ENCODE results near the gene CBY1. TPM values are rescaled to one million over a fixed set of nuclear protein-coding genes. Genes with fewer than 3 reads are reported as not detected.

The CBY1 gene
- total and polyA plus RNA-seq, 9 of the 15 experiments (the other 6 are each of a cell fraction or from before 2014, with no cell fraction given): 5.7 to 19.7 (median 10.8) TPM

DNA sequence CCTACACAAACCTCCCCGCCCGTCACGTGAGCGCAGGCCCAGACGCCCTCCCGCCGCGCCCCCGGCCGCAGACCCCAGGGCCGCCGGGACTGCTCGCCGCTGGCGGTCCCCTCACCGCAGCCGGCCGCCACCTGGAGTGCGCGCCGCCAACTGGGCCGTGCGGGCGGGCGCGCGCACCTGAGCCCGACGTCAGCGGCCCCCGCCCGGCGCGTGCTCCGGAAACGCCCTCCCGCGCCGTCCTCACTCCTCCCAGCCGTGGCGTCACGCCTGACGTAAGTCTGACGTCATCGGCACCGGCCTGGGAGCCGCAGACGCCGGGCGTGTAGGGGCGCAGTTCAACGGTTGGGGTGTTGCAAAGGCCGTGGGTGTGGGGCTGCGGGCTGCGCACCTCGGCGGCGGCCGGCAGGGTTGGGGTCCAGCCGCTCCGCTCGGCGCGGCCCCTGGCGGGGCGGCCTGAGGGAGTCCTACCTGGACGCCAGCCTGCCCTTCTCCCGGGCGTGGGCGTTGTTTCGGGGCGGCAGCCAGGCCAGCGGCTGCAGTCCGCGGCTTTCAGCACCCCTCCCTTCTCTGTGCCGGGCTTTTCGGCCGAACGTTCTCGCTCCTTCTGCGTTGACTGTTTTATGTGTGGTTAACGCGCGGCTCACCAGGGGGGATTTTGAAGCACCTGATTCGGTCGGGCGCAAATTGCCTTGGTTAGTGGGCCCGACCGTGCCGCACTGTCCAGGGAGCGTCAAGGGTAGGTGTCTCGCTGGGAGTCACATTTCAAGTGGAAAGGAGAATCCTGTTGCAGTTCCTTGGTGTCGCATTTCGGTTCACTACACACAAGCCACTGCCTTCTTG is 44.6 kb downstream of the CBY1 start, which contains the start of gene JOSD1 (continued):
- TF ChIP-seq, protein P1, sequence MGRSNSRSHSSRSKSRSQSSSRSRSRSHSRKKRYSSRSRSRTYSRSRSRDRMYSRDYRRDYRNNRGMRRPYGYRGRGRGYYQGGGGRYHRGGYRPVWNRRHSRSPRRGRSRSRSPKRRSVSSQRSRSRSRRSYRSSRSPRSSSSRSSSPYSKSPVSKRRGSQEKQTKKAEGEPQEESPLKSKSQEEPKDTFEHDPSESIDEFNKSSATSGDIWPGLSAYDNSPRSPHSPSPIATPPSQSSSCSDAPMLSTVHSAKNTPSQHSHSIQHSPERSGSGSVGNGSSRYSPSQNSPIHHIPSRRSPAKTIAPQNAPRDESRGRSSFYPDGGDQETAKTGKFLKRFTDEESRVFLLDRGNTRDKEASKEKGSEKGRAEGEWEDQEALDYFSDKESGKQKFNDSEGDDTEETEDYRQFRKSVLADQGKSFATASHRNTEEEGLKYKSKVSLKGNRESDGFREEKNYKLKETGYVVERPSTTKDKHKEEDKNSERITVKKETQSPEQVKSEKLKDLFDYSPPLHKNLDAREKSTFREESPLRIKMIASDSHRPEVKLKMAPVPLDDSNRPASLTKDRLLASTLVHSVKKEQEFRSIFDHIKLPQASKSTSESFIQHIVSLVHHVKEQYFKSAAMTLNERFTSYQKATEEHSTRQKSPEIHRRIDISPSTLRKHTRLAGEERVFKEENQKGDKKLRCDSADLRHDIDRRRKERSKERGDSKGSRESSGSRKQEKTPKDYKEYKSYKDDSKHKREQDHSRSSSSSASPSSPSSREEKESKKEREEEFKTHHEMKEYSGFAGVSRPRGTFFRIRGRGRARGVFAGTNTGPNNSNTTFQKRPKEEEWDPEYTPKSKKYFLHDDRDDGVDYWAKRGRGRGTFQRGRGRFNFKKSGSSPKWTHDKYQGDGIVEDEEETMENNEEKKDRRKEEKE (IDR thresholded peaks at IDR 0.05; ENCODE audit: borderline replicate concordance in 1 of 2, control insufficient read depth in 1 of 2, low read depth in 2 of 2, low read length in 1 of 2): no peak
- TF ChIP-seq KDM2B (CRISPR knock-in tag; IDR thresholded peaks at IDR 0.05) (no peak), BCL6 (CRISPR knock-in tag; IDR thresholded peaks at IDR 0.05) (no peak), GATA2 (CRISPR knock-in tag; IDR thresholded peaks at IDR 0.05) (no peak), NELFE (IDR thresholded peaks at IDR 0.05; ENCODE audit: insufficient read depth, insufficient read length) (no peak), TFAM (CRISPR knock-in tag; conservative IDR thresholded peaks at IDR 0.05) (no peak), FOXA3 (CRISPR knock-in tag; conservative IDR thresholded peaks at IDR 0.05 in 1 of 2, IDR thresholded peaks at IDR 0.05 in 1 of 2) (no peak), SREBF2 (CRISPR knock-in tag; IDR thresholded peaks at IDR 0.05) (no peak), XRCC5 (IDR thresholded peaks at IDR 0.05; ENCODE audit: low read depth, low read length) (no peak), ZNF311 (CRISPR knock-in tag; IDR thresholded peaks at IDR 0.05) (0 out of 2 replicates have a peak, but pooled peaks have one; percentile 21), E2F3 (CRISPR knock-in tag; IDR thresholded peaks at IDR 0.05) (no peak; the same call in 1 of the 2 replicates), HNRNPH1 (optimal IDR thresholded peaks at IDR 0.05; ENCODE audit: low read depth, low read length) (no peak), HSF4 (CRISPR knock-in tag; IDR thresholded peaks at IDR 0.05; ENCODE audit: borderline replicate concordance) (no peak), ADNP (tag; IDR thresholded peaks at IDR 0.05) (no peak), ARHGAP35 (IDR thresholded peaks at IDR 0.05; ENCODE audit: partially characterized antibody) (no peak), ZBTB7A (IDR thresholded peaks at IDR 0.05; ENCODE audit: borderline replicate concordance, control insufficient read depth, low read depth, low read length) (peak; percentile 59; the same call in 1 of the 2 replicates), SMAD4 (CRISPR knock-in tag; conservative IDR thresholded peaks at IDR 0.05) (peak; percentile 87), ETV1 (tag; conservative IDR thresholded peaks at IDR 0.05; ENCODE audit: low read depth) (peak; percentile 35; the same call in 1 of the 2 replicates), HDAC2 (IDR thresholded peaks at IDR 0.05) (peak; percentile 56; the same call in 1 of the 2 replicates), GTF2F1 (IDR thresholded peaks at IDR 0.05; ENCODE audit: low read depth, low read length) (0 out of 2 replicates have a peak, but pooled peaks have one; percentile 60)
- TF ChIP-seq, protein P2, sequence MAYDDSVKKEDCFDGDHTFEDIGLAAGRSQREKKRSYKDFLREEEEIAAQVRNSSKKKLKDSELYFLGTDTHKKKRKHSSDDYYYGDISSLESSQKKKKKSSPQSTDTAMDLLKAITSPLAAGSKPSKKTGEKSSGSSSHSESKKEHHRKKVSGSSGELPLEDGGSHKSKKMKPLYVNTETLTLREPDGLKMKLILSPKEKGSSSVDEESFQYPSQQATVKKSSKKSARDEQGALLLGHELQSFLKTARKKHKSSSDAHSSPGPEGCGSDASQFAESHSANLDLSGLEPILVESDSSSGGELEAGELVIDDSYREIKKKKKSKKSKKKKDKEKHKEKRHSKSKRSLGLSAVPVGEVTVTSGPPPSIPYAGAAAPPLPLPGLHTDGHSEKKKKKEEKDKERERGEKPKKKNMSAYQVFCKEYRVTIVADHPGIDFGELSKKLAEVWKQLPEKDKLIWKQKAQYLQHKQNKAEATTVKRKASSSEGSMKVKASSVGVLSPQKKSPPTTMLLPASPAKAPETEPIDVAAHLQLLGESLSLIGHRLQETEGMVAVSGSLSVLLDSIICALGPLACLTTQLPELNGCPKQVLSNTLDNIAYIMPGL (CRISPR knock-in tag; IDR thresholded peaks at IDR 0.05): no peak
- TF ChIP-seq, protein P3, sequence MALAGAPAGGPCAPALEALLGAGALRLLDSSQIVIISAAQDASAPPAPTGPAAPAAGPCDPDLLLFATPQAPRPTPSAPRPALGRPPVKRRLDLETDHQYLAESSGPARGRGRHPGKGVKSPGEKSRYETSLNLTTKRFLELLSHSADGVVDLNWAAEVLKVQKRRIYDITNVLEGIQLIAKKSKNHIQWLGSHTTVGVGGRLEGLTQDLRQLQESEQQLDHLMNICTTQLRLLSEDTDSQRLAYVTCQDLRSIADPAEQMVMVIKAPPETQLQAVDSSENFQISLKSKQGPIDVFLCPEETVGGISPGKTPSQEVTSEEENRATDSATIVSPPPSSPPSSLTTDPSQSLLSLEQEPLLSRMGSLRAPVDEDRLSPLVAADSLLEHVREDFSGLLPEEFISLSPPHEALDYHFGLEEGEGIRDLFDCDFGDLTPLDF (CRISPR knock-in tag; IDR thresholded peaks at IDR 0.05): no peak
